GM18909 (cell line): Measurements from ENCODE around the gene ADARB2.
"Not testable (repeated sequence)": the region's sequence is repeated elsewhere in the genome, so short reads cannot be mapped to it uniquely, and the experiment has no call there.

Source experiments
- ATAC-seq: cut with Tn5 transposase; IDR thresholded peaks from one replicate; pipeline ENCODE4 v1.9.1; 2021; ENCODE audit warnings: mild to moderate bottlenecking; ENCODE audit not compliant: unreplicated experiment, poor library complexity

ADARB2 gene

DNA sequence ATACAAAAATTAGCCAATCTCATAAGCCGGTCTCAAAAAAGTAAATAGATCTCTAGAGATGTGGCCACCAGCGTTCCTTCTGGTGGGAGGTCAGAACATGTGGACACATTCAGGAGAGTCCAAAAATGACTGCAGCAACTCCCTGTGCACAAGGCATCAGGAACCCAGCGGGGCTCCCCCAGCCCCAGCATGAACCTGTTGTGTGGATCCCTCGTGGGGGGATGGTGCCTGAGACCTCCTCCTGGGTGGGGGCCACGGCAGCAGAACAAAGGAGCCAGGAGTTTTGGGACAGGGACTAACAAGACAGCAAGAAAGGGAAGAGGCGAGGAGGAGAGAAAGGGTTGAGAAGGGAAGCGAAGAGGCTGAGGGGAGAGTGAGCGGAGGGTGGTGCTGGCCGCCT, 559.4 kb downstream of the ADARB2 start:
- ATAC-seq, result no peak

DNA sequence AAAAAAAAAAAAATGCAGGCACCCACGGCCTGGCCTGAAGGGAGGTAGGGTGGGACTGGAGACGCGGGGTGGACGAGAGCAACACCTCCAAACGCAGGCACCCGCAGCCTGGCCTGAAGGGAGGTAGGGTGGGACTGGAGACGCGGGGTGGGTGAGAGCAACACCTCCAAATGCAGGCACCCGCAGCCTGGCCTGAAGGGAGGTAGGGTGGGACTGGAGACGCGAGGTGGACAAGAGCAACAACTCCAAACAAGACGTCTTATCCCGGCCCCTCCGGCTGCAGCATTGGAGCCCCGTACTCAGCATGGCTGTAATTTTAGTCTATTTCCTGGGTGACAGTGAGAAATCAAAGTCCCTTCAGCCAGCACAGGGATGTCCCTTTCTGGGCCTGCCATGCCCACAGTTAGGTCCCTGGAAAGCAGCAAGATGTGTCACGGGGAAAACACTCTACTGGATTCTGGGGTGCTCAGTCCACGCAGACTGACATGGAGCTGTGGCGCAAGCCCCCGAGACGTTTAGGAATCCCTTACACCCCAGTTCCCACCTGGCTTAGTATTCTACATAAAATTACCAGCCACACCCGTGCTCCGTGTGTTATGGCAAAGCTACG, 561.3 kb downstream of the ADARB2 start:
- no peak for ATAC-seq

DNA sequence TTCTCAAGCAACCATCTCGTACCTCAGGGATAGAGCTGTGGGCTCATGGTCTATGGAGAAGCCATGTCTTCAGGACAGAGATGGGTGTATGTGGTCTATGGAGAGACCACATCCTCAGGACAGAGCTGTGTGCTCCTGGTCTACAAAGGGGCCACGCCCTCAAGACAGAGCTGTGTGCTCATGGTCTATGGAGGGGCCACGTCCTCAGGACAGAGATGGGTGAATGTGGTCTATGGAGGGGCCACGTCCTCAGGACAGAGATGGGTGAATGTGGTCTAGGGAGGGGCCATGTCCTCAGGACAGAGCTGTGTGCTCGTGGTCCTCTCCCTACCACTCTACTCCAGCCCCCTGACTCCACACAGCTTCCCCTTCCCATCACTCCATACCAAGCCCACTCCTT, 563.3 kb downstream of the ADARB2 start:
- ATAC-seq, result no peak

DNA sequence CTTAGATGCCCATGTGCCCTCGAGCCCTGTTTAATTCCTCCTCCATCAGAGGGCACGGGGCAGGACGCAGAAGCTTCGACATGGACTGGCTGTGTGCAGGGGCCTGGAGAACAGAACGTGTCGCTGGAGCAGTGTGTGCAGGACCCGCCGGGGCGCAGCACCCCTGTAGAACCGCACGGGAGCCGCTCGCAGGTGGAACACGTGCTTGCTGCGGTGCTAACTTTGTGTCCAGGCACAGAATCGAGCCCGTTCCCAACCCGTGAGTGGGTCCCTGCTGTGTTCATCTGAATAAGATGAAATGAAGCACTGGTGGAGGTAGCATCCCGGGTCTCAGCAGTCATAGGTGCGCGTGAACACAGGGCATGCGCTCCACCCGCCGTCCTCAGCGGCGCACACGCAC, 564.2 kb downstream of the ADARB2 start:
- ATAC-seq, result no peak

DNA sequence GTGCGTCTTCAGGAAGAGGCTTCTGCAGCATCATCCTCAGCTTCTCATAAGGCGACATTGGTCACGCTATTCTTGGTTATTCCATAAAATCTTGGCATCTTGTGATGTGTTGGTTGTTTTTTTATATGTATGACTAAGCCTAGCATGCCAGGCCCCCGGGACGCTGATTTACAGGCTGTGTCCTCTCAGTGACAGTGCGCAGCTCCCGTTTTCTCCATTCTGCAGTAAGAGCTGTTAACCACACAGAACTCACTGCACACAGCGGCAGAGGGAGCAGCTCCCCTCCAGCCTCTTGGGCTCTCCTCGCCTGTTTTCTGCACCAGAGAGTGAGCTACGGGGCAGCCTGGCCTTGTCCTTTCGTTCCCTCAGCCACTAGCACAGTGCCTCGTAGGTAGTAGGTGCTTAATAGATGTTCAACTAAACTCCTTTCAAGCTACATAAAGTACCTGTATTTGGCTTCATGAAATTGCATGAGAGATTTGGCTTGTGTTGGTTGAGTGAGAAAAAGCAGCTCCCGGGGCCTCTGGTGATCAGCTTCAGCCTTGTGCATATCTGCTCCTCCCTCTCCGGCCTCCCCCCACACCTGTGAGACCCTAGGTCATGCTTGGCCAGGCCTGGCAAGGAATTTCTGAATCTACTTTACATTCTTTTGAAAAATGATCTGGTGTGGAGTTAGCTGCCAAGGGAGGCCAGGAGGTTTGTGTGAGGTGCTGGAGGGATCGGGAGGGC, 564.9 kb downstream of the ADARB2 start:
- ATAC-seq, result no peak

DNA sequence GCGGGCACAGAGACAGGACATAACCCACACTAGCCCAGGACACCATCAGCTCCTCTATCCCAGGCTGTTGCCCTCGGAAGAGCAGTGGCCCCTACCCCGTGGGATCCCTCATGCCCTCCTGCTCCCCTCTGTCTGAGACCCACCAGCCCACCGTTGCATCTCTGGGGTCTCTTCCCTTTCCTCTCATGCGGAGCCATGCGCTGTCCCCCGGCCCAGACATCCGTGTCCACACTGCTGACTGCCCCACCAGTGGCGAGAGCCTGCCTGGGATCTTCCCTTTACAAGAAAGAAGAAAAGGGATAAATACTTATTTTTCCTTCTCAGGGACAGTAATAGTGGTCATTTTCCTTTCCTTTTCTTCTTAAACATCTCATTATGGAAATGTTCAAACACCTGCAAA, 565.7 kb downstream of the ADARB2 start:
- no peak for ATAC-seq

DNA sequence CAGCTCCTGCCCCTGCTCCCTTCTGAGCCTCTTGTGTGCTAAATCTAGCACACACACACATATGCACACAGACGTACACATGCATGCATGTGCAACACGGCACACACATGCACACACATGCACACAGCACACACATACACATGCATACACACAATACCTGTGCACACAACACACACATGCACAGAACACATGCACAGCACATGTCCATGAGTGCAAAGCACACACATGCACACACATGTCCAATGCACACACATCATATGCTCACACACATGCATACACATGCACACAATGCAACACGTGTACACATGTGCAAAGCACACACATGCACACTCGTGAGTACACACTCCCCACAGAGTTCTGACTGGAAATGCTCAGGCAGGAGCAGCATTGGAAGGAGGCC, 566.1 kb downstream of the ADARB2 start:
- no peak for ATAC-seq

DNA sequence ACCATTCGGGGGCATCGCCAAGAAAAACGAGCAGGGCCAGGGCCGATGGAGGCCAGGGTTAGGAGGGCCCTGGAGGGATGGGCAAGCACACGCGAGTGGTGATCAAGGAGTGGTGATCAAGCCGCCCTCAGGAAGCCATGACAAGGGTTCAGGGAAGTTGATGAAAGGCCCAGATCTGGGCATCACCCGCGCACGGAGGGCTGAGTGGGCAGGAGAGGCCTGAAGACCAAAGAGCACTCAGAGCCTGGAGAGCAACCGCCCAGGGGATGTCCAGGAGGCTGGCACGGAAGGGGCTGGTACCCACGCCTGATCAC, 566.5 kb downstream of the ADARB2 start:
- no peak for ATAC-seq

DNA sequence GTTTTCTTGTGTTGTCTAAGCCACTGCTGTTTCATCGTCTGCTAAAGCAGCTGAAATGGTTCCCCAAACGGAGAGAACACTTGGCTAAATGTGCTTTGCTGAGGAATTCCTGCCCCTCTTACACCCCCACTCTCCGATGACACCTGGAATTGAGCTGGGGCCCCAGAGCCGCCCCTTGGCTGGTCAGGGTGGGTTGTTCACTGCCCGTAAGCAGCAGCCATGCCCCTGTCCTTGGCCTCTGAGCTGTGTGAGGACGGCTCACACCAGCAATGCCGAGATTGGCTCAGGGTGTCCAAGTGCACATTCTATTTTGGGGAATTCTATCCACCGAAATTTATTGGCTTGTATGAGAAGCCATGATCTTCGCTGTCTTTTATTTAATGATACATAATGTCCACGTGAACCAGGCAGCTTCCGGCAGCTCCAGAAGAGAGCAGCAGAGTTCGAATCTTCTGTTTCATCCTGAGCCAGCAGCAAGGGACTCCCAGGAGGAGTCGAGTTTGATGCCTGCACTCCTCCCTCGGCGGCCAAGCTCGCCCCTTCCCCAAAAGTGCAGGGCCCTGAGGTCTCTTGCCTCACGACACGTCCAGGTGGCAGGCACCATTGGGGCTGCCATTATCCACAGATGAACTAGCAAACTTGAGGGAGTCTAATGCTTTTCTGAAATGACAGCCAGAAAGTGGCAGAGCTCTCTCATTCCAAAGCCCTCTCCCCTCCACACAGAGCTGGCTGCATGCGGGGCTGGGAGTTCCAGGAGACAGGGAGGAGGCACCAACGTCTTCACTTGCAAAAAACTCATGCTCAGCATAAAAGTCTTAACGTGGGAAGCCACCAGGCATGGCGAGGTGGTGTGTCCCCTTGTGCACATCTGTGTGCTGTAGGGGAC, 567.1 kb downstream of the ADARB2 start:
- no peak for ATAC-seq

DNA sequence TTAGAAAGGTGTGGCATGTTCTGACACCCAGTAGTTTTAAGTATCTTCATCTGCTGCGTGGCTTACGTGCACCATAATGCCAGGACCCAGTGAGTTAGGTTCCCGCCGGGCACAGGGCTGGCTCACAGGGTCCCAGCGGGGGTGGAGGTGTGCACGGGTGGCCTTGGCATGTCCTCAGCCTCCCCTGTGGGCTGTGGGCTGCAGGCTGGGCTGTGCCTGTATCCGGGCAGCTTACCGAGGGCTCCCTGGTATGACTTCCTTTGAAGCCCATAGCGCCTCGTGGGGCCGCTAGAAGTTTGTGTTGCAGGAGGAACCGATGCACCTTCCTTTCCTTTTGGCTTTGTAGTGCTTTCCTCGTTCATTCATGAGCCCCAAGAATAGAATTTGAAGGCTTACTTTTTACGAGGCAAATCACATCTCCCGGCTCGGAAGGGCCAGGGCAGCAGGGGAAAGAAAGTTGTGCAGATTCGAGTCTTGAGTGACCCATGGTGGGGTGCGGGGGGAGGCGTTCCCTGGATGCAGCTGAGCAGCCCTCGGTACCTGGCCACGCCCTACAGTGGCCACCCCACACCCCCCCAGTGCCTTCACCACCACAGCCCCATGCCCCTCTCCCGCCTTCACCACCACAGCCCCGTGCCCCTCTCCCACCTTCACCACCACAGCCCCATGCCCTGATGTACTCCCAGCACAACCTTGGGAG, 568.0 kb downstream of the ADARB2 start:
- no peak for ATAC-seq

DNA sequence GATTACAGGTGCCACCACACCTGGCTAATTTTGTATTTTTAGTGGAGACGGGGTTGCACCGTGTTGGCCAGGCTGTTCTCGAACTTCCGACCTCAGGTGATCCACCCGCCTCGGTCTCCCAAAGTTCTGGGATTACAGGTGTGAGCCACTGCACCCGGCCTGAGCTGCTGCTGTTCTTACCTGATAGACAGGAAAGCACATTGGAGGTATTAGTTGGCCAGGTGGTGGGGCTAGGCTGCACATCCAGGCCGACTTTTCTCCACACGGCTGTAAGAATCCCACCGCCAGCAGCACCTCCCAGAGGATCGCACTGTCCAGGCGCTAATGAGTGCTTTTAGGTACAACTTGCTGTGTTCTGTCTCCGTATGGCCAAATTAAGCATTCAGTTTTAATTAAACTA, 568.6 kb downstream of the ADARB2 start:
- no peak for ATAC-seq

DNA sequence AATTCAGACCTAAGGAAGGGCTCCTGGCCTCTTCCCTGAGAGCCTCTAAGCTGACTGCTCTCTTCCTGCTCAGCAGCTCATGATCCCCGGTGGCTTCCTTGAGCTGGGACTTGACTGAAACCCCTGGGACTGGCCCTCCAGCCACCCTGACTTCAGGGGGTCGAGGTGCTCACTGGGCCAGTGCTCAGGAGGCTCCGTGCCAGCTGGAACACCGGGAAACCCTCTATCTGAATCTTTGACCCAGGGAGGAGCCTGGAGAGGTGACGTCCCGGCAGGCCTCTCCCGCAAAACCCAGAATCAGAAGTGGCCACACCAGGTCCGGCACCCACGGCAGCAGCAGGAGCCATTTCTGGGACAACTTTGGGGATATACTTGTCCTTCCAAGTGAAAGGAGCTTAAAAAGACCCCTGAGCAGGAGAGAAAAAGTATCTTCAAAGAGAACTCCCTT, 570.5 kb downstream of the ADARB2 start:
- no peak for ATAC-seq

DNA sequence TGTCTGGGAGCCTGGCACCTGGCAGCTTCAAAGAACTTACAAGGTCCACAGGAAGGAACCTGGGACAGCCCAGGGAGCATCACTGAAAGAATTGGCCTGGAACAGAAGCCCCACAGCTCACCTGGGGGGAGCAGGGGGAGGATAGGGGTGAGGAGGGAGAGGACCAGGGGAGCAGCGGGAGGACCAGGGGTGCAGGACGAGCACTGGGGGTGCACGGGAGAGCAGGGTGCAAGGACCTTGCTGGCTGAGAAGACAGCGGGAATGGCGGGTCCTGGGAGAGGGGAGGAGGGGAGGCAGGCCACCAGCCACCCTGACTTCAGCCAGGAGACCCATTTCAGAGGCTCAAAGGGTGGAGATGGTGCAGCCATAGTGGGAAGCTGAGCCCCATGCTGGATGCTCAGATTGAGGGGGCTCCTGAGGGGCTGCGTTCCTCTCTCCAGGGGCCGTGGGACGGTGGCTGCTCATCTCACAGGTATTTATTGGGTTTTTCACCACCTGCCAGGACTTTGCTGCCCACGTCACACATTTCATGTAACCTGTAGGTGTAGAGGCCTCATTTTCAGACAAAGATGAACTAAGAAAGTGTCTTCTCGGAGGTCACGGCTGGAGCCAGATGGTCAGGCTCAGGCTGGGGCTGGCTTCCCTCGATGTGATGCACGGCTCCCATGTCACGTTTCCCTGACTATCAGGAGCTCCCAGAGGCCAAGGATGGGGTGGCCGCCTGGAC, 571.1 kb downstream of the ADARB2 start:
- ATAC-seq, result no peak

DNA sequence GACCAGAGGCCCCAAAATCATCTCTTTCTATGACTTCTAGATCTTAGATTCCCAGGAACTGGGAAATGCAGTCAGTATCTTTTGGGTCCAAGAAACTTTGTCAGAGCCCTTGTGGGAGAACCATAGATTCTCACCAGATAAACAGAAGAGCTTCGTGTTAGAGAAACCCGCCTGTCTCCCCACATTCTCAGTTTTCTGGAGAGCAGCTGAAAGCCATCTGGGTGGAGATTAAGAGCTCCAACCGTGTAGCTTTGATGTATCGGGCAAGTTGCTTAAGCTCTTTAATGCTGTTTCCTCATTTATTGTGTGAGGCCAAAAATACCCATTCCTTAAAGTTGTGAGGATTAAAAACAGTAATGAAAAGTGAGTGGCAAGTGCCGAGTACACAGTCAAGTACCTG, 573.5 kb downstream of the ADARB2 start:
- no peak for ATAC-seq

DNA sequence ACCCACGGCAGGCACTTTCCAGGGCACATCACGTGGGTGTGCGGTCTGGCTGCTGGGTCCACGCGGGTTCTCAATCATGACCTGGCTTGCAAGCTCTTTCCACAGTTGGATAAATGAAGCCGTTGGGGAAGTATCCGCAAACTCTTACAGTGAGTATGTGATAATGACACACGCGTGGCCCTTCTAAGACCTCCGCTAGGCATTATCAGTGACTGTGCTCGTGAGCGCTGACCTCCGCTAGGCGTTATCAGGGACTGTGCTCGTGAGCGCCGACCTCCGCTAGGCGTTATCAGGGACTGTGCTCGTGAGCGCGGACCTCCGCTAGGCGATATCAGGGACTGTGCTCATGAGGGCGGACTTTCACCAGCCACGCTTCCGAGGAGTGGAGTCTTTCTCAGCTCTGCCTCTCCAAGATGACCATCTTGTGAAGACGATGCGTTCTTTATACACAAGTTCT, 574.1 kb downstream of the ADARB2 start:
- ATAC-seq, result no peak

DNA sequence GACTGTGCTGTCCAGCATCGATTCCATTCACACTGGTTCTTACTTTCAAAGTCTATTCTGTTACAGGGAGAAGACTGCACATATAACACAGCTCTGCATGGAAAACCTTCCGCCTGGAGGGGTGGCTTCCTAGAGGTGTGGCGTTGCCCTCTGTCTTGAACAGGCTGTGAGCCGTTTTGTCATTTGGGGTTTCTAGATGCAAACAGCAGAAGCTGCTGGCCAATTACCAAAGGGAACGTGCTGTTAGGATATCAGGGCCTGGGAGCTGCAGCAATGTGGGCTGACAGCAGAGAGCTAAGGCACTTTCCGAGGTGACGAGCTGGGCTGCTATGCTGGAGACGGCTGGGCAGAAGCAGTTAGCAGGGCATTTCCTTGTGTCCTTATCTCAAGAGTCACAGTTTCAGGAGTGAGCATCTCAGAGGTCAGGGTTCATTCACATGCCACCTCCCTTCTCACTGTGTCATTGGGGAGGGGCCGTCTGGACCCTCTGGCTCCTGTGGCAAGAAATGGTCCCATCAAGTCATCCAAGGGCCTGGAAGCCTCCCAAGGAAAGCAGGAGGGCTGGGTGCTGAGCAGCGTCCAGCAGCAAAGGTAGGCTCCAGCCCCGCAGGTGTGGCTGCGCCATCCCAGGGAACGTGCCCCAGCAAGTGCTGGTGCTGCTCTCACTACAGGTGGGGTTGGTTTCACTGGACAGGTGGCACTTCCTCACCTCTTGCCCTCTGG, 574.7 kb downstream of the ADARB2 start:
- no peak for ATAC-seq

DNA sequence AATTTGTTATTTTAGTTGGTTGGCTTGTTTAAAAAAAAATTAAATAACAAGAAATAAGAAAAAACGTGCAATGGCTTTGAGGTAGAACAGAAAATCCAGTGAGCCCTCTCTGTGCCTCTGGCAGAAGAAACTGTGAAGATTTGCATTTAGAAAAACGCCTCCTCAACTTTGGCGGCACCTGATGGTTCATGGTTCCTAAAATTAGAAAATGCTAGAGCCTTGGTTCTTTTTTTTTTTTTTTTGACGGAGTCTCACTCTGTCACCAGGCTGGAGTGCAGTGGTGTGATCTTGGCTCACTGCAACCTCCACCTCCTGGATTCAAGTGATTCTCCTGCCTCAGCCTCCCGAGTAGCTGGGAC, 576.0 kb downstream of the ADARB2 start:
- ATAC-seq, result not testable (repeated sequence)

DNA sequence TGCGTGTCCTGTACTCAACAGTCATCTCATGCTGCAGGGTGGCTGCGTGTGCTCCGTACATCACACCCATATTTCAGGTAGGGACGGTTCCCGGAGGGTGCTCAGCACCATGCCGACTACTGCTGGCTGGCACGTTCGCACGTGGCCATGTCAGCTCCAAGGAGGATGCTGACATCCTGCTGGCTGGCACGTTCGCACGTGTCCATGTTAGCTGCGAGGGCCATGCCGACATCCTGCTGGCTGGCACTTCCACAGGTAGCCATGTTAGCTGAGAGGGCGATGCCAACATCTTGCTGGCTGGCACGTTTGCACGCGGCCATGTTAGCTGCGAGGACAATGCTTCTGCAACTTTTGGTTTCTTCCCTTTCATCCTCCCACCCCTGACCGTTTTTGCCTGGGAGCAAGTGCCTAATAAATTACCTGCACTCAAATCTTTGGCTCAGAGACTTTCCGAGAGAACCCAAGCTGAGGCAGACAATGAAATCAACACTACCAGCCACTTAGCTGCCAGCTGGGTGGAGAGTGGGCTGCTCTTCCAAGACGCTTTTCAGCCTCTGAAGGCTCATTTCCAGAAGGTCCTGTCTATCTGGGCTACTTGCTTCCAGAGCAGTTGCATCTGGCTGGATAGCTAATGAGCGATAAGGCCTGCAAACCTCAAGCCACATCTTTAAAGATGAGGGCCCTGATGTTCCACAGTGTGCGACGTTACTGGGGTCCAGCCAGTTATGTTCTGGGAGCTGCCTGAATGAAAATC, 576.6 kb downstream of the ADARB2 start:
- ATAC-seq, result no peak
